Pulmonary artery endothelial cell (primary cell): Measurements from ENCODE around the gene CUX1. TPM values are rescaled to one million over a fixed set of nuclear protein-coding genes. Genes with fewer than 3 reads are reported as not detected.
A peak's percentile ranks its signal among the peaks of the same experiment; 100 is the strongest.
"Not testable (repeated sequence)": the region's sequence is repeated elsewhere in the genome, so short reads cannot be mapped to it uniquely, and the experiment has no call there.

ENCODE experiments used
- DNase-seq: peaks from one replicate; pipeline ENCODE4 v3.0.0-alpha.2; 2011; ENCODE audit warnings: low read depth, low spot score
- total RNA-seq: library from RNA; depleted of rRNA; stranded (reverse); fragments of >200 nt; gene quantifications from 2 replicates; pipeline ENCODE4 v1.2.3, GENCODE V29; 2014

The CUX1 gene
- total RNA-seq, 1 donor from 2014 or later: 20.8 TPM

GRCh38 chr7:101854084-101854865 is 36.8 kb downstream of the CUX1 start:
- DNase-seq: no peak

GRCh38 chr7:101856473-101857357 is 39.3 kb downstream of the CUX1 start:
- DNase-seq: peak; percentile 47

GRCh38 chr7:101857358-101857811 is 40.0 kb downstream of the CUX1 start:
- DNase-seq: no peak

- no peak for DNase-seq
These were observed 41.3 kb downstream of the CUX1 start for GRCh38 chr7:101858437-101859385.

- DNase-seq: no peak
These were observed 42.1 kb downstream of the CUX1 start for GRCh38 chr7:101859411-101860106.

- no peak for DNase-seq
These were observed 43.1 kb downstream of the CUX1 start for GRCh38 chr7:101860316-101861217.

- DNase-seq: no peak
These were observed 43.9 kb downstream of the CUX1 start for GRCh38 chr7:101861218-101861775.

GRCh38 chr7:101862280-101863220 is 45.1 kb downstream of the CUX1 start:
- no peak for DNase-seq

- no peak for DNase-seq
These were observed 46.2 kb downstream of the CUX1 start for GRCh38 chr7:101863598-101863997.

- no peak for DNase-seq
These were observed 46.6 kb downstream of the CUX1 start for GRCh38 chr7:101864039-101864438.

- DNase-seq: no peak
These were observed 47.6 kb downstream of the CUX1 start for GRCh38 chr7:101865031-101865430.

GRCh38 chr7:101865455-101865854 is 48.0 kb downstream of the CUX1 start:
- DNase-seq: no peak

- no peak for DNase-seq
These were observed 48.9 kb downstream of the CUX1 start for GRCh38 chr7:101866328-101866727.

GRCh38 chr7:101867265-101867664 is 49.8 kb downstream of the CUX1 start:
- no peak for DNase-seq

- not testable (repeated sequence) for DNase-seq
These were observed 50.3 kb downstream of the CUX1 start for GRCh38 chr7:101867681-101868080.

GRCh38 chr7:101868191-101868950 is 50.9 kb downstream of the CUX1 start:
- DNase-seq: no peak
